IPS-NIHi7 (cell line): ENCODE measurements around the gene ATN1.
"Not testable (repeated sequence)": the region's sequence is repeated elsewhere in the genome, so short reads cannot be mapped to it uniquely, and the experiment has no call there.

ENCODE experiments used
- DNase-seq: peaks from one replicate; pipeline ENCODE4 v3.0.0; 2012; ENCODE audit warnings: mixed read lengths; ENCODE audit errors: extremely low spot score

ATN1 gene

GRCh38 chr12:6927379-6928021 is at the start of gene ATN1:
ATN1 (plus strand) TSS chr12:6927959; CDS start chr12:6934002, 6,043 bp downstream.
- peak; percentile 64 for DNase-seq

GRCh38 chr12:6879824-6880223 is 47.9 kb upstream of the ATN1 start:
- not testable (repeated sequence) for DNase-seq

GRCh38 chr12:6883252-6883651 is 44.5 kb upstream of the ATN1 start:
- no peak for DNase-seq

GRCh38 chr12:6883683-6884082 is 44.1 kb upstream of the ATN1 start:
- DNase-seq = no peak

- DNase-seq = no peak
Measured at GRCh38 chr12:6884539-6884938, 43.2 kb upstream of the ATN1 start.

GRCh38 chr12:6886206-6886999 is 41.4 kb upstream of the ATN1 start:
- not testable (repeated sequence) for DNase-seq

- no peak for DNase-seq
Measured at GRCh38 chr12:6887460-6887859, 40.3 kb upstream of the ATN1 start.

- no peak for DNase-seq
Measured at GRCh38 chr12:6888360-6888759, 39.4 kb upstream of the ATN1 start.

GRCh38 chr12:6888794-6889193 is 39.0 kb upstream of the ATN1 start:
- DNase-seq = not testable (repeated sequence)

GRCh38 chr12:6889775-6890573 is 37.8 kb upstream of the ATN1 start:
- DNase-seq = not testable (repeated sequence)

- DNase-seq = peak; percentile 91
Measured at GRCh38 chr12:6890789-6891645, 36.7 kb upstream of the ATN1 start.

- DNase-seq = no peak
Measured at GRCh38 chr12:6891646-6892001, 36.1 kb upstream of the ATN1 start.

GRCh38 chr12:6892683-6893082 is 35.1 kb upstream of the ATN1 start:
- DNase-seq = not testable (repeated sequence)

- no peak for DNase-seq
Measured at GRCh38 chr12:6894321-6894720, 33.4 kb upstream of the ATN1 start.

- no peak for DNase-seq
Measured at GRCh38 chr12:6896846-6897435, 30.8 kb upstream of the ATN1 start.

GRCh38 chr12:6899427-6899826 is 28.3 kb upstream of the ATN1 start:
- DNase-seq = no peak

GRCh38 chr12:6899837-6900519 is 27.8 kb upstream of the ATN1 start:
- no peak for DNase-seq

GRCh38 chr12:6902448-6902847 is 25.3 kb upstream of the ATN1 start:
- no peak for DNase-seq

- no peak for DNase-seq
Measured at GRCh38 chr12:6903722-6904121, 24.0 kb upstream of the ATN1 start.
